ENCODE measurements around the gene ATG4C. TPM values are rescaled to one million over a fixed set of nuclear protein-coding genes. Genes with fewer than 3 reads are reported as not detected.
"Not testable (repeated sequence)": the region's sequence is repeated elsewhere in the genome, so short reads cannot be mapped to it uniquely, and the experiment has no call there.

The ATG4C gene
- polyA plus RNA-seq, 1 donor = 10.1 TPM

DNA sequence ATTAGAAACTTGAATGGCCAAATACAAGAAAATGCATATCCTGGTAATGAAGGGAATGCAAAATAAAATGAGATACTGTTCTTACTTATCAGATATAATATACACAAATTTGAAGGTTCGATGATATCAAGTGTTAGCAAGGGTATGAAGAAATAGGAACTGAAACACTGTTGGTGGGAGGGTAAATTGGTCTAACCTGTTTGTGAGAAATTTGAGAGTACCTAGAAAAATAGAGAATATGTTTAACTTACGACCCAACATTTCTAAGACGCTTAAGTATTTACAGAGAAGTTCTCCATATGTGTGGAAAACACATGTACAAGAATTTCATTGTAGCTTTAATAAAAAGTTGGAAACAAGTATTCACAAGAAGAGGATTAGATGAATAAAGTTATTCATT is 25.9 kb downstream of the ATG4C start:
- Histone ChIP-seq H3K4me3 (ENCODE audit: low read length) (no peak overlapping the region), H3K27me3 (ENCODE audit: control insufficient read depth, insufficient read depth, low read length) (no peaks in the 10 kb centered on the region), H3K4me1 (ENCODE audit: control insufficient read depth, insufficient read depth, low read length) (no peaks in the 10 kb centered on the region), H3K9me3 (ENCODE audit: control insufficient read depth, low read depth, low read length) (no peaks in the 10 kb centered on the region), H3K27ac (ENCODE audit: low read length) (no peak overlapping the region), H3K36me3 (ENCODE audit: control insufficient read depth, insufficient read depth, low read length) (peaks cover 3% of the 10 kb centered on the region)
- WGBS (ENCODE audit: insufficient coverage, low lambda C conversion rate) = 100% methylated on average over 2 of the region's 3 CpGs
- no peak for DNase-seq

DNA sequence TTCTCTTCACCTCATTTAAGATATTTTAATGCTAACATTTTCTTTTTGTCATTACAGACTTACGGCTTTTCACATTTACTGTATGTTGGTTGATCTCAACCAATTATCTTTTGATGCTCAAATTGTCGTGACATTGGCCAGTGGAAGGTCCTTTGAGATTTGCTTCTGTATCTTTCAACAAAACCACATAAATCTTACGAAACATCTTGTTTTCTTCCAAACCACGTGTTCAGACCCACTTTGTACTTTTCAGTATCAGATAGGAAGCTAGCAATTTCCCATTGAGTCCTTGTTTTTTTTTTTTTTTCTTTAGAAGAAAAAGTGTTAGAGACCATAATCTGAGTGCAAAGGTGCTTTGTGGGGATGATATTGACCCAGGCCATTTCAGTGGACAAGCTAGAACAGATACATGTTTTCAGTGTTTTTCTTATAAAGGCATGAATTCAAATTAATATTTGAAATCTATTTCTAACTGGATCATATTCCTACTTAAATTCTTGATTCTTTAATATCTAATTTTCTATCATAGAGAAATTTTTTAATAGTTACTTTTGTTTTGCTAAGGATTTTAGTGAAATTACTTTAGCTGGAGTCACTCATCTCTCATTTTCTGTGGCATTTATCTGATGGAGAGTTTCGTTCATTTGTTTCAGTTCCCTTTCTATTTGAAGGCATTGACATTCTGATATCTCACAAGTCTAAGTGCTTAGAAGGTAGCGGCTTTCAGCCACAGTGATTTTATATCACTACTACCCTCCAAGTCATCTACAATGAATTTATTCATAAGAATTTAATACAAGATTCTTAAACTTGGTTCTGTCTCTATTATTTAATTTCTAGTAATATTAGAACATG is 26.7 kb downstream of the ATG4C start:
- no peak overlapping the region for H3K27ac ChIP-seq (ENCODE audit: low read length)
- 96% methylated on average over 5 of the region's 6 CpGs for WGBS (ENCODE audit: insufficient coverage, low lambda C conversion rate)
- H3K27me3 ChIP-seq (ENCODE audit: control insufficient read depth, insufficient read depth, low read length) = no peaks in the 10 kb centered on the region
- H3K36me3 ChIP-seq (ENCODE audit: control insufficient read depth, insufficient read depth, low read length) = peaks cover 3% of the 10 kb centered on the region
- H3K9me3 ChIP-seq (ENCODE audit: control insufficient read depth, low read depth, low read length) = no peaks in the 10 kb centered on the region
- no peak overlapping the region for H3K4me3 ChIP-seq (ENCODE audit: low read length)
- H3K4me1 ChIP-seq (ENCODE audit: control insufficient read depth, insufficient read depth, low read length) = no peaks in the 10 kb centered on the region
- DNase-seq = no peak

DNA sequence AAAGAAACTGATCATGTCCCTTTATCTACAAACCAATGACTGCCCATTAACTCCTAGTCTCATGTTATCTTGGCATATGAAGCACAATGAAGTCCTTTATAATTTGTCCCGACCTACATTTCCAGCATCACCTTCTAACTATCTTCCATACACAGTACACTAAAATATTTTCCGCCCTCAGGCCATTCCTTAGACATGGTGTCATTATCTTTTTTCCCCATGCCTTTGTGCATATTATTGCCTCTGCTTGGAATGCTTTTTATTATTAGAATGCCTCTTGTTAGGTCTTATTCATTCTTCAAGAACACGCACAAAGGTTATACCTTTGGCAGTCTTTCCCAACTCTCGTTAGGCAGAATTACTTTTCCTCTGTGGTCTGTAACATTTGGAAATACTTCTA is 39.6 kb downstream of the ATG4C start:
- 94% methylated on average over 2 of the region's 4 CpGs for WGBS (ENCODE audit: insufficient coverage, low lambda C conversion rate)
- Histone ChIP-seq H3K9me3 (ENCODE audit: control insufficient read depth, low read depth, low read length) (no peaks in the 10 kb centered on the region), H3K27ac (ENCODE audit: low read length) (no peak overlapping the region), H3K4me3 (ENCODE audit: low read length) (no peak overlapping the region), H3K4me1 (ENCODE audit: control insufficient read depth, insufficient read depth, low read length) (no peaks in the 10 kb centered on the region), H3K36me3 (ENCODE audit: control insufficient read depth, insufficient read depth, low read length) (peaks cover 2% of the 10 kb centered on the region), H3K27me3 (ENCODE audit: control insufficient read depth, insufficient read depth, low read length) (no peaks in the 10 kb centered on the region)
- DNase-seq = no peak

DNA sequence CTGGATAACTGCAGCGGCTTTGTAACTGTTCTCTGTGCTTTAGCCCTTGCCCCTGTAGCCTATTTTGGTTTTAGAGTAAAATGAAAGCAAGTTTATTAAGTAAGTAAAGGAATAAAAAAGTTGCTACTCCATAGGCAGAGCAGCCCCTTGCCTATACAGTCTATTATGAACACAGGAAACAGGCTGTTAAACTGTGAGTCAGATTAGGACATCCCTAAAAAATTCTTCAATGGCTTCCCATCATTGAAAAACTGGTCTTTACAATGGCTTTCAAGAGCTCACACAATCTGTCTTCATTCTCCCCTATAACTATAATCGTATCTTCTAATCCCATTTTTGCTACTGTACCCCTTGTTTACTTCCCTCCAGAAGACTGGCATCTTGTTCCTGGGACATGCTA is 43.0 kb downstream of the ATG4C start:
- Histone ChIP-seq H3K9me3 (ENCODE audit: control insufficient read depth, low read depth, low read length) (no peaks in the 10 kb centered on the region), H3K27ac (ENCODE audit: low read length) (no peak overlapping the region), H3K36me3 (ENCODE audit: control insufficient read depth, insufficient read depth, low read length) (no peaks in the 10 kb centered on the region), H3K27me3 (ENCODE audit: control insufficient read depth, insufficient read depth, low read length) (no peaks in the 10 kb centered on the region), H3K4me1 (ENCODE audit: control insufficient read depth, insufficient read depth, low read length) (no peaks in the 10 kb centered on the region), H3K4me3 (ENCODE audit: low read length) (no peak overlapping the region)
- DNase-seq = no peak
- WGBS (ENCODE audit: insufficient coverage, low lambda C conversion rate) = 100% methylated on average over 2 of the region's 2 CpGs

DNA sequence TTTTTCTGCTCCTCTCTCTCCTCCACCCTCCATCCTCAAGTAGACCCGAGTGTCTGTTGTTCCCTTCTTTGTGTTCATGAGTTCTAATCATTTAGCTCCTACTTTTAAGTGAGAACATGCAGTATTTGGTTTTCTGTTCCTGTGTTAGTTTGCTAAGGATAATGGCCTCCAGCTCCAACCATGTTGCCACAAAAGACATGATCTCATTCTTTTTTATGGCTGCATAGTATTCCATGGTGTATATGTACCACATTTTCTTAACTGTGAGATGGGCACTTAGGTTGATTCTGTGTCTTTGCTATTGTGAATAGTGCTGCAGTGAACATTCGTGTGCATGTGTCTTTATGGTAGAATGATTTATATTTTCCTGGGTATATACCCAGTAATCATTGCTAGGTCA is 43.9 kb downstream of the ATG4C start:
- not testable (repeated sequence) for H3K36me3 ChIP-seq (ENCODE audit: control insufficient read depth, insufficient read depth, low read length); H3K27me3 ChIP-seq (ENCODE audit: control insufficient read depth, insufficient read depth, low read length); H3K27ac ChIP-seq (ENCODE audit: low read length); H3K4me3 ChIP-seq (ENCODE audit: low read length); DNase-seq; H3K4me1 ChIP-seq (ENCODE audit: control insufficient read depth, insufficient read depth, low read length); H3K9me3 ChIP-seq (ENCODE audit: control insufficient read depth, low read depth, low read length)
- WGBS (ENCODE audit: insufficient coverage, low lambda C conversion rate) = no CpG with 5 or more reads among the region's 2 CpGs

DNA sequence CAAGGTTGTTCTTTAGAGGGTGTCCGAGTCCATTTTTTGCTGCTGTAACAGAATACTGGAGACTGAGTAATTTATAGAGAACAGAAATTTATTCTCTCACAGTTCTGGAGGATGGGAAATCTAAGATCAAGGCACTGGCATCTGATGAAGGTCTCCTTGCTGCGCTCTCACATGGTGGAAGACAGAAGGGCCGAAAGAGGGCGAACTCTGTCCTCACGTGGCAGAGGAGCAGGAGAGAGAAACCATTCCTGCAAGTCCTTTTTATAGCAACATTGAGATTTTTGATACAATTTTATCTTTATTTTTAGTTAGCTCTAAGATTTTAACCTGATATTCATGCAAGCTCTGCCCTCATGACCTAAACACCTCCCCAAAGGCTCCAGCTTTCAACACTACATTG is 48.3 kb downstream of the ATG4C start:
- 83% methylated on average over 1 of the region's 5 CpGs for WGBS (ENCODE audit: insufficient coverage, low lambda C conversion rate)
- H3K27me3 ChIP-seq (ENCODE audit: control insufficient read depth, insufficient read depth, low read length) = no peaks in the 10 kb centered on the region
- no peaks in the 10 kb centered on the region for H3K36me3 ChIP-seq (ENCODE audit: control insufficient read depth, insufficient read depth, low read length)
- no peak overlapping the region for H3K27ac ChIP-seq (ENCODE audit: low read length)
- H3K4me1 ChIP-seq (ENCODE audit: control insufficient read depth, insufficient read depth, low read length) = no peaks in the 10 kb centered on the region
- no peak for DNase-seq
- H3K9me3 ChIP-seq (ENCODE audit: control insufficient read depth, low read depth, low read length) = no peaks in the 10 kb centered on the region
- H3K4me3 ChIP-seq (ENCODE audit: low read length) = no peak overlapping the region

DNA sequence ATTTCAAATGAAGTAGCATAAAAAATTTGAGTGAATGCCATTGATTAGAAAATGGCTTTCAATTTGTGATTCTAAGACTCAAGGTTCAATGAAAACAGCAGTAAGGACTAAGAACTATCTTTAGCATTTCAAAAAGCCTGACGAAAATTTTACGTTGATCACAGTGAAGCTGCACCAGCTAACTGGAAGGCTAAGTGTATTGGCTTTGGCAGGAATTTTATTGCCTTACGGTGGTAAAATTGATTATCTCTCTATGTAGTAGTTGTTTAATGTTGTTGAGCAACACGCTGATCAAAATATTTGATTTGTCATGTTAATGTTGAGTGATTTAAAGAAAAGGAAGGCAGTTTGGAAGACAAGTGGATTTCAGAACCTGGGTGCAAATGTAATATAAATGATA is 49.6 kb downstream of the ATG4C start:
- no peak overlapping the region for H3K27ac ChIP-seq (ENCODE audit: low read length)
- H3K4me1 ChIP-seq (ENCODE audit: control insufficient read depth, insufficient read depth, low read length) = no peaks in the 10 kb centered on the region
- no peaks in the 10 kb centered on the region for H3K36me3 ChIP-seq (ENCODE audit: control insufficient read depth, insufficient read depth, low read length)
- no peak for DNase-seq
- no peak overlapping the region for H3K4me3 ChIP-seq (ENCODE audit: low read length)
- no peaks in the 10 kb centered on the region for H3K27me3 ChIP-seq (ENCODE audit: control insufficient read depth, insufficient read depth, low read length)
- H3K9me3 ChIP-seq (ENCODE audit: control insufficient read depth, low read depth, low read length) = no peaks in the 10 kb centered on the region
- WGBS (ENCODE audit: insufficient coverage, low lambda C conversion rate) = 66% methylated on average over 2 of the region's 4 CpGs

DNA sequence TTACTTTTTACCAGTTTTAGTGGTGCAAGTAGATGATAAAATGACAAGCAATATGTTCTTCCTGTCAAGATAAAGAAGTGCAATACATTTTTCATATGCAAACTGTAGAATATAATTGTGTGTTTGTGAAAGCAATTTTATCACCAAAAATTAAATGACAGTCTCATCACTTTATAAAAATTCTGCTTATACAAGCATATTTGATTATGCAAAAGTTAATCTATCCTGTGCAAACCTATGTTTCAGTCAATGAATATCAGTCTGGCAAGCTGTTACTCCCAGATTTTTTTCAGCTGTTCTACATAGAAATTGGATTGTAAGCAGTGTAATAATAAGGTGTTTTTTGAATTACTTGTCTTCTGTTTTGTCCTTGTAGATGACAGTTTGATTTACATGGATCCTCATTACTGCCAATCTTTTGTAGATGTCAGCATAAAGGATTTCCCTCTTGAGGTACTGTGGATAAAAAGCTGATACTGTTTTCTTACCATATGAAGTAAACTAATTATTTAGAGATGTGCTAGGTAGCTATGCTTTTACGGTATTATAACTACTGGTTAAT is 50.5 kb downstream of the ATG4C start:
- no peaks in the 10 kb centered on the region for H3K27me3 ChIP-seq (ENCODE audit: control insufficient read depth, insufficient read depth, low read length)
- no peak for DNase-seq
- WGBS (ENCODE audit: insufficient coverage, low lambda C conversion rate) = no CpG with 5 or more reads among the region's 1 CpG
- H3K9me3 ChIP-seq (ENCODE audit: control insufficient read depth, low read depth, low read length) = no peaks in the 10 kb centered on the region
- no peaks in the 10 kb centered on the region for H3K4me1 ChIP-seq (ENCODE audit: control insufficient read depth, insufficient read depth, low read length)
- no peak overlapping the region for H3K27ac ChIP-seq (ENCODE audit: low read length)
- H3K36me3 ChIP-seq (ENCODE audit: control insufficient read depth, insufficient read depth, low read length) = no peaks in the 10 kb centered on the region
- no peak overlapping the region for H3K4me3 ChIP-seq (ENCODE audit: low read length)

DNA sequence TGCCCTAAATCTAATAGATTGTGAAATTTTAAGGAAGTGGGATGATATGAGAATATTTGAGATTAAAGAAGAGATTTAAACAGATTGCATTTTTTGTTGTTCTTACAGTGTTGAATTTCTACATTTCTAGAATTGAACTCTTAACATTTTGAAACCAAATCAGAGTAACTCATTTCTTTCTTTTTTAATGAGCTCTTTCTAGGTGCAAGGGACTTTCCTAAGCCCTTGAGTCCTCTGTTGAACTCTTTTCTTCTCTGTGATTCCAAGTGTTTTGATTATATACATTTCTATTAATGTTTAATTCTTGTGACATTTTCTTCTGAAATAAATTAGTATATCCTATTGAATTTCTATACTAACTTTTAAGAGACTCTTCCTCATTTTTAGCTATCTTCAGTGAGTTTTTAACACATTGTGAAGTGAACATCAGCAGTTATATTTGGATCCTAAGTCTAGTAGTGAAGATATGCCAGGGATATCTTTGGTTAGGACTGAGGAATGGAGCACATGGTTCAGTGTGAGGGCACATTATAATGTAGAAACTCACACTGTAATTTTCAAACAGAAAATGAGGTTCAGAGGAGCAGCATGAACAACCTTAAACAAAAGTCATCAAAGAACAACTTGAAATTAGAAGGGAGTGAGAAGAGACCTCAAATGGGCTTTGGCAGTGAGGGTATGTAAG is 53.1 kb downstream of the ATG4C start:
- Histone ChIP-seq H3K4me1 (ENCODE audit: control insufficient read depth, insufficient read depth, low read length) (no peaks in the 10 kb centered on the region), H3K36me3 (ENCODE audit: control insufficient read depth, insufficient read depth, low read length) (no peaks in the 10 kb centered on the region), H3K27me3 (ENCODE audit: control insufficient read depth, insufficient read depth, low read length) (no peaks in the 10 kb centered on the region), H3K27ac (ENCODE audit: low read length) (no peak overlapping the region), H3K4me3 (ENCODE audit: low read length) (no peak overlapping the region), H3K9me3 (ENCODE audit: control insufficient read depth, low read depth, low read length) (no peaks in the 10 kb centered on the region)
- no peak for DNase-seq

DNA sequence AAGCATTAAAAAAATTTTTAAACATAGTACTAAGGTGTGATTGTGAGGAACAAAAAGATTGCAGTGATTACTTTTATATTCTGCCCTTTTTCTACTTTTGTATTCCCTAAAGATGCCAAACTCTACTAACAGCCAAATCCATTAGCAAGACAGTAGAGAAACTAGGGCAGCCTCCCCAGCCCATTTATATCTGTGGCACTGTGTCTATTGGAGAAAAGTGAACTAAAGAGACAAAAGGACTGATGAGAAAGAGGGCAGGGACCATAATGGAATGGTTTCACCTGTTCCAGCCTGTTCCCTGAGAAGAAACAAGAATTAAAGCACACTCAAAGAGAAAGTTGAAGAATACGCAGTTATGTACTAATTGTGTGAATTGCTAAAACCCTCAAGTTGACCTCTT is 56.6 kb downstream of the ATG4C start:
- Histone ChIP-seq H3K27ac (ENCODE audit: low read length) (no peak overlapping the region), H3K9me3 (ENCODE audit: control insufficient read depth, low read depth, low read length) (no peaks in the 10 kb centered on the region), H3K4me3 (ENCODE audit: low read length) (no peak overlapping the region), H3K27me3 (ENCODE audit: control insufficient read depth, insufficient read depth, low read length) (no peaks in the 10 kb centered on the region), H3K36me3 (ENCODE audit: control insufficient read depth, insufficient read depth, low read length) (no peaks in the 10 kb centered on the region), H3K4me1 (ENCODE audit: control insufficient read depth, insufficient read depth, low read length) (no peaks in the 10 kb centered on the region)
- WGBS (ENCODE audit: insufficient coverage, low lambda C conversion rate) = no CpG with 5 or more reads among the region's 1 CpG
- DNase-seq = no peak
